SK-N-SH (cell line): Measurements from ENCODE around the gene ARID1B. TPM values are rescaled to one million over a fixed set of nuclear protein-coding genes. Genes with fewer than 3 reads are reported as not detected.

ENCODE experiments used
- CTCF ChIA-PET: fragments of 300-600, 350-600 bp; formaldehyde crosslinking; extraction: SDS; loops from one replicate; lab custom pipeline; 2021; lab: Yijun Ruan, JAX
- POLR2A ChIA-PET: fragments of 350-600 bp; sonication (Branson Sonifier 250); formaldehyde crosslinking; extraction: SDS; loops from one replicate; lab custom pipeline; 2020; ENCODE audit warnings: antibody characterized with exemption, inconsistent platforms; lab: Yijun Ruan, JAX
- DNase-seq: peaks from one replicate; pipeline ENCODE4 v3.0.0; 2012
- H2AFZ ChIP-seq: fragments of 200-600 bp; sonication (generic); 2 replicates; pipeline ENCODE4 v1.8.1; 2016; ENCODE audit warnings: antibody characterized with exemption, mild to moderate bottlenecking, low read depth
- H3F3A ChIP-seq: fragments of 200-600 bp; sonication (generic); replicated peaks from 2 replicates; pipeline ENCODE3; 2016; ENCODE audit warnings: antibody characterized with exemption, mild to moderate bottlenecking; ENCODE audit not compliant: insufficient read depth
- H3K27ac ChIP-seq, 2 experiments: fragments of 200-500 bp in 1 of 2; fragments of 200-600 bp in 1 of 2; sonication (Bioruptor generic) in 1 of 2; sonication (generic), shearing (Covaris generic) in 1 of 2; 2 replicates each; pipeline versions ENCODE4 v1.5.1 to v1.6.1; 2014 to 2016; ENCODE audit warnings: low read depth in 2 of 2, inconsistent platforms in 1 of 2, low read length in 1 of 2, mild to moderate bottlenecking in 1 of 2, mixed read lengths in 1 of 2
- H3K27me3 ChIP-seq: fragments of 200-600 bp; sonication (generic), shearing (Covaris generic); 2 replicates; pipeline ENCODE4 v1.6.1; 2016; ENCODE audit warnings: mixed run types; ENCODE audit not compliant: insufficient read depth
- H3K36me3 ChIP-seq, 2 experiments: fragments of 200-500 bp in 1 of 2; fragments of 200-600 bp in 1 of 2; sonication (Bioruptor generic) in 1 of 2; sonication (generic) in 1 of 2; replicated peaks in 1 of 2; 2 replicates each; pipeline versions ENCODE3 to v1.5.1; 2014 to 2016; ENCODE audit warnings: low read length in 1 of 2, mild to moderate bottlenecking in 1 of 2; ENCODE audit not compliant: insufficient read depth in 2 of 2, control insufficient read depth in 1 of 2
- H3K4me1 ChIP-seq, 2 experiments: fragments of 200-500 bp in 1 of 2; fragments of 200-600 bp in 1 of 2; sonication (Bioruptor generic) in 1 of 2; sonication (generic), shearing (Covaris generic) in 1 of 2; 2 replicates each; pipeline versions ENCODE4 v1.5.1 to v1.6.1; 2014 to 2016; ENCODE audit warnings: low read depth in 1 of 2, low read length in 1 of 2, mixed run types in 1 of 2; ENCODE audit not compliant: insufficient read depth in 2 of 2, control insufficient read depth in 1 of 2
- H3K4me2 ChIP-seq: fragments of 200-600 bp; sonication (generic), shearing (Covaris generic); 2 replicates; pipeline ENCODE4 v1.6.1; 2017; ENCODE audit warnings: mixed run types
- H3K4me3 ChIP-seq, 2 experiments: fragments of 200-500 bp in 1 of 2; fragments of 200-600 bp in 1 of 2; sonication (Bioruptor generic) in 1 of 2; sonication (generic), shearing (Covaris generic) in 1 of 2; 2 replicates each; pipeline versions ENCODE4 v1.5.1 to v1.8.1; 2014 to 2016; ENCODE audit warnings: low read depth in 2 of 2, inconsistent platforms in 1 of 2, low read length in 1 of 2, mild to moderate bottlenecking in 1 of 2, mixed read lengths in 1 of 2, moderate library complexity in 1 of 2
- H3K79me2 ChIP-seq: fragments of 200-600 bp; sonication (generic); 2 replicates; pipeline ENCODE4 v1.8.1; 2017; ENCODE audit warnings: mild to moderate bottlenecking; ENCODE audit not compliant: insufficient read depth
- H3K9ac ChIP-seq: fragments of 200-600 bp; sonication (generic); 2 replicates; pipeline ENCODE4 v1.6.1; 2017; ENCODE audit warnings: mixed run types
- H3K9me2 ChIP-seq: fragments of 200-600 bp; sonication (generic); 2 replicates; pipeline ENCODE4 v1.6.1; 2017; ENCODE audit warnings: mixed run types
- H3K9me3 ChIP-seq: fragments of 200-600 bp; sonication (generic); 2 replicates; pipeline ENCODE4 v1.6.1; 2017; ENCODE audit warnings: mixed run types, mild to moderate bottlenecking, moderate library complexity
- H4K20me1 ChIP-seq: fragments of 200-600 bp; sonication (generic); 2 replicates; pipeline ENCODE4 v1.6.1; 2017; ENCODE audit warnings: mild to moderate bottlenecking, mixed run types; ENCODE audit not compliant: insufficient read depth
- FOSL2 ChIP-seq: IDR thresholded peaks from 2 replicates; pipeline ENCODE4 v1.4.0; 2012; ENCODE audit warnings: low read depth, mild to moderate bottlenecking, moderate library complexity, borderline replicate concordance
- FOXJ3 ChIP-seq: sonication (generic); formaldehyde crosslinking; IDR thresholded peaks from 2 replicates; pipeline ENCODE4 v1.5.1; 2020; ENCODE audit warnings: mild to moderate bottlenecking, missing genetic modification reagents
- GATA2 ChIP-seq: sonication (generic); formaldehyde crosslinking; IDR thresholded peaks from 2 replicates; pipeline ENCODE4 v1.5.0; 2020; ENCODE audit warnings: mild to moderate bottlenecking, missing genetic modification reagents
- JUND ChIP-seq: IDR thresholded peaks from 2 replicates; pipeline ENCODE4 v1.4.0; 2012
- MAX ChIP-seq: IDR thresholded peaks from 2 replicates; pipeline ENCODE4 v1.4.0; 2012; ENCODE audit warnings: low read depth
- RAD21 ChIP-seq: IDR thresholded peaks from 2 replicates; pipeline ENCODE4 v1.6.1; 2012; ENCODE audit warnings: mild to moderate bottlenecking, low read length
- RCOR1 ChIP-seq: fragments of 150-350 bp; IDR thresholded peaks from 2 replicates; pipeline ENCODE4 v1.6.1; 2017; ENCODE audit warnings: antibody characterized with exemption, low read length
- RFX5 ChIP-seq: IDR thresholded peaks from 2 replicates; pipeline ENCODE4 v1.6.1; 2012; ENCODE audit warnings: mild to moderate bottlenecking, improper control_type of control experiment, low read length
- RXRA ChIP-seq: IDR thresholded peaks from 2 replicates; pipeline ENCODE4 v1.4.0; 2012; ENCODE audit warnings: low read depth, mild to moderate bottlenecking, borderline replicate concordance
- SMC3 ChIP-seq: IDR thresholded peaks from 2 replicates; pipeline ENCODE4 v1.6.1; 2012; ENCODE audit warnings: low read depth, low read length, improper control_type of control experiment
- TEAD4 ChIP-seq: IDR thresholded peaks from 2 replicates; pipeline ENCODE4 v1.4.0; 2012; ENCODE audit warnings: mild to moderate bottlenecking, borderline replicate concordance; ENCODE audit not compliant: insufficient read depth
- USF1 ChIP-seq: IDR thresholded peaks from 2 replicates; pipeline ENCODE4 v1.4.0; 2012; ENCODE audit warnings: low read depth, borderline replicate concordance
- YY1 ChIP-seq: IDR thresholded peaks from 2 replicates; pipeline ENCODE4 v1.4.0; 2012; ENCODE audit warnings: low read depth, mild to moderate bottlenecking
- ZBTB33 ChIP-seq: IDR thresholded peaks from 2 replicates; pipeline ENCODE4 v1.4.0; 2012; ENCODE audit warnings: low read depth, borderline replicate concordance
- WGBS: methylation state at CpG from one replicate; pipeline ENCODE4 v1.1.6; 2017; ENCODE audit warnings: low lambda C conversion rate; 5-methylcytosine and 5-hydroxymethylcytosine counted together
- polyA plus RNA-seq, 3 experiments: library from polyadenylated mRNA; depleted of rRNA; stranded (reverse); fragments of >200 nt; gene quantifications; 2 replicates each; pipeline ENCODE4 v1.2.3, GENCODE V29; 2012

Gene ARID1B
- polyA plus RNA-seq, 1 of the 3 experiments (the other 2 are of a cell fraction), result 13.6 TPM

GRCh38 chr6:157171801-157172200, 394.6 kb downstream of the ARID1B start:
- Histone ChIP-seq H3K4me2 (no peak overlapping the region), H3K36me3 (peaks cover 25 to 30% of the 10 kb centered on the region in 2 experiments), H3K27ac (no peak overlapping the region; a peak in 1 of 4 replicates), H3F3A (peaks cover 3% of the 10 kb centered on the region), H3K9ac (no peak overlapping the region), H2AFZ (no peak overlapping the region), H3K9me3 (no peaks in the 10 kb centered on the region), H3K4me3 (no peak overlapping the region)
- CTCF ChIA-PET, result interaction anchor here (0.7 to 2.0 kb wide), 5 partner anchors 12 to 128 kb away, joined by 3 to 9 read pairs (median 3); no protein-coding TSS in a partner anchor
- TF ChIP-seq RCOR1, result no peak
- TF ChIP-seq YY1, result no peak
- no peak for TF ChIP-seq GATA2 (CRISPR knock-in tag)
- no peak for TF ChIP-seq RAD21
- no peak for TF ChIP-seq FOXJ3 (CRISPR knock-in tag)
- no peak for TF ChIP-seq FOSL2
- no peak for TF ChIP-seq ZBTB33
- TF ChIP-seq MAX, result no peak
- no peak for TF ChIP-seq JUND
- no peak for TF ChIP-seq SMC3
- TF ChIP-seq, all 33 proteins: peak for 0
- Histone ChIP-seq H3K4me1 (peaks cover 0 to 46% of the 10 kb centered on the region in 2 experiments; a peak in 2 of 4 replicates), H3K79me2 (no peaks in the 10 kb centered on the region; the same call in 1 of the 2 replicates), H3K9me2 (no peaks in the 10 kb centered on the region), H4K20me1 (no peaks in the 10 kb centered on the region), H3K27me3 (no peaks in the 10 kb centered on the region)
- POLR2A ChIA-PET, result no interaction called here
- WGBS, result 96% methylated on average over 7 of the region's 7 CpGs
- DNase-seq, result no peak

GRCh38 chr6:157172231-157172701, 395.1 kb downstream of the ARID1B start:
- Histone ChIP-seq H4K20me1 (no peaks in the 10 kb centered on the region), H3K27ac (no peak overlapping the region; a peak in 1 of 4 replicates), H3K4me2 (no peak overlapping the region), H3K36me3 (peaks cover 25 to 26% of the 10 kb centered on the region in 2 experiments), H3F3A (peaks cover 3% of the 10 kb centered on the region), H3K9me2 (no peaks in the 10 kb centered on the region), H3K9ac (no peak overlapping the region), H3K4me3 (no peak overlapping the region), H3K27me3 (no peaks in the 10 kb centered on the region), H3K9me3 (no peaks in the 10 kb centered on the region), H3K4me1 (peaks cover 0 to 43% of the 10 kb centered on the region in 2 experiments; a peak in 2 of 4 replicates), H2AFZ (no peak overlapping the region), H3K79me2 (no peaks in the 10 kb centered on the region; the same call in 1 of the 2 replicates)
- DNase-seq, result no peak
- CTCF ChIA-PET, result interaction anchor here (0.6 to 2.0 kb wide), 6 partner anchors 12 to 487 kb away, joined by 3 to 9 read pairs (median 3); no protein-coding TSS in a partner anchor
- POLR2A ChIA-PET, result no interaction called here
- 95% methylated on average over 8 of the region's 8 CpGs for WGBS
- no peak for TF ChIP-seq TEAD4
- no peak for TF ChIP-seq RFX5
- no peak for TF ChIP-seq USF1
- no peak for TF ChIP-seq RXRA
- TF ChIP-seq FOXJ3 (CRISPR knock-in tag), result no peak
- no peak for TF ChIP-seq RAD21
